IMR-90 (cell line): Measurements from ENCODE around the gene ASF1A. TPM values are rescaled to one million over a fixed set of nuclear protein-coding genes. Genes with fewer than 3 reads are reported as not detected.

ENCODE experiments used
- ATAC-seq: fragments of 200-7000 bp; cut with Tn5 transposase; 2 replicates; pipeline ENCODE4 v1.9.1; 2020; ENCODE audit warnings: low read depth, mild to moderate bottlenecking, moderate library complexity
- BruUV-seq: library from RNA; stranded (reverse); fragments of 400-500 nt; replicated peaks from 2 replicates; lab custom pipeline; 2021; lab: Mats Ljungman, UMichigan
- CTCF ChIA-PET: fragments of 300-600 bp; formaldehyde crosslinking; extraction: SDS; loops from one replicate; lab custom pipeline; 2021; ENCODE audit warnings: antibody characterized with exemption; lab: Yijun Ruan, JAX
- POLR2A ChIA-PET: fragments of 300-600 bp; sonication (Branson Sonifier 250); formaldehyde crosslinking; loops from one replicate; lab custom pipeline; 2022; ENCODE audit warnings: antibody characterized with exemption; ENCODE audit not compliant: unreplicated experiment; lab: Charles Lee
- DNase-seq: peaks from one replicate; pipeline ENCODE4 v3.0.0; 2013
- H2AFZ ChIP-seq: replicated peaks from 2 replicates; pipeline ENCODE3; 2013; ENCODE audit warnings: low read length, mild to moderate bottlenecking; ENCODE audit not compliant: poor library complexity
- H2AK5ac ChIP-seq: 2 replicates; pipeline ENCODE4 v1.6.1; 2013; ENCODE audit warnings: low read depth, low read length, inconsistent platforms
- H2AK9ac ChIP-seq: replicated peaks from 2 replicates; pipeline ENCODE3; 2013; ENCODE audit warnings: mild to moderate bottlenecking, low read depth, low read length, moderate library complexity; ENCODE audit not compliant: poor library complexity
- H2BK120ac ChIP-seq: 2 replicates; pipeline ENCODE4 v1.6.1; 2013; ENCODE audit warnings: low read depth, low read length, inconsistent platforms
- H2BK15ac ChIP-seq: 3 replicates; pipeline ENCODE4 v1.6.1; 2013; ENCODE audit warnings: low read depth, low read length, inconsistent platforms
- H2BK20ac ChIP-seq: 2 replicates; pipeline ENCODE4 v1.6.1; 2013; ENCODE audit warnings: low read depth, mild to moderate bottlenecking, inconsistent platforms, low read length, moderate library complexity
- H2BK5ac ChIP-seq: 2 replicates; pipeline ENCODE4 v1.6.1; 2013; ENCODE audit warnings: mild to moderate bottlenecking, low read depth, low read length, inconsistent platforms; ENCODE audit not compliant: poor library complexity, severe bottlenecking
- H3K14ac ChIP-seq: replicated peaks from 2 replicates; pipeline ENCODE4 v1.6.1; 2013; ENCODE audit warnings: low read depth, low read length, inconsistent platforms
- H3K18ac ChIP-seq: 2 replicates; pipeline ENCODE4 v1.6.1; 2013; ENCODE audit warnings: low read depth, low read length, control low read depth
- H3K23ac ChIP-seq: 2 replicates; pipeline ENCODE4 v1.6.1; 2013; ENCODE audit warnings: low read depth, low read length, inconsistent platforms
- H3K27ac ChIP-seq: 2 replicates; pipeline ENCODE4 v1.5.1; 2013; ENCODE audit warnings: mild to moderate bottlenecking, control low read depth, low read length; ENCODE audit not compliant: insufficient read depth
- H3K27me3 ChIP-seq: 2 replicates; pipeline ENCODE4 v1.6.1; 2013; ENCODE audit warnings: low read length; ENCODE audit not compliant: control insufficient read depth, insufficient read depth
- H3K36me3 ChIP-seq: 2 replicates; pipeline ENCODE4 v1.6.1; 2013; ENCODE audit warnings: low read length, mixed read lengths; ENCODE audit not compliant: control insufficient read depth, insufficient read depth
- H3K4ac ChIP-seq: 2 replicates; pipeline ENCODE4 v1.6.1; 2013; ENCODE audit warnings: low read depth, low read length, inconsistent platforms
- H3K4me1 ChIP-seq: 2 replicates; pipeline ENCODE4 v1.6.1; 2013; ENCODE audit warnings: low read length, mixed read lengths; ENCODE audit not compliant: control insufficient read depth, insufficient read depth
- H3K4me2 ChIP-seq: 2 replicates; pipeline ENCODE4 v1.6.1; 2013; ENCODE audit warnings: low read depth, mild to moderate bottlenecking, control low read depth, low read length, moderate library complexity
- H3K4me3 ChIP-seq: 2 replicates; pipeline ENCODE4 v1.5.1; 2013; ENCODE audit warnings: low read depth, mild to moderate bottlenecking, control low read depth, low read length, moderate library complexity; ENCODE audit not compliant: insufficient read depth
- H3K56ac ChIP-seq: 2 replicates; pipeline ENCODE4 v1.6.1; 2013; ENCODE audit warnings: low read length, inconsistent platforms; ENCODE audit not compliant: insufficient read depth; ENCODE audit errors: extremely low read depth
- H3K79me1 ChIP-seq, 2 experiments: 2 replicates each; pipeline ENCODE4 v1.6.1; 2013; ENCODE audit warnings: low read length in 2 of 2, inconsistent platforms in 1 of 2, low read depth in 1 of 2
- H3K9ac ChIP-seq: 2 replicates; pipeline ENCODE4 v1.6.1; 2013; ENCODE audit warnings: low read depth, low read length, control low read depth
- H3K9me1 ChIP-seq: 2 replicates; pipeline ENCODE4 v1.6.1; 2013; ENCODE audit warnings: low read length, inconsistent platforms; ENCODE audit not compliant: insufficient read depth
- H3K9me3 ChIP-seq: 2 replicates; pipeline ENCODE4 v1.6.1; 2013; ENCODE audit warnings: low read length; ENCODE audit not compliant: control insufficient read depth, insufficient read depth
- H4K20me1 ChIP-seq: 2 replicates; pipeline ENCODE4 v1.6.1; 2013; ENCODE audit warnings: low read length, inconsistent platforms; ENCODE audit not compliant: insufficient read depth
- H4K5ac ChIP-seq: 2 replicates; pipeline ENCODE4 v1.6.1; 2013; ENCODE audit warnings: mild to moderate bottlenecking, low read depth, low read length, control low read depth
- H4K8ac ChIP-seq, 2 experiments: 2 replicates each; pipeline ENCODE4 v1.6.1; 2013; ENCODE audit warnings: low read depth in 2 of 2, low read length in 2 of 2, control low read depth in 1 of 2, inconsistent platforms in 1 of 2
- H4K91ac ChIP-seq: 2 replicates; pipeline ENCODE4 v1.6.1; 2013; ENCODE audit warnings: low read depth, low read length, inconsistent platforms; ENCODE audit not compliant: insufficient read depth
- CTCF ChIP-seq: conservative IDR thresholded peaks from 2 replicates; pipeline ENCODE4 v1.5.1; 2012; ENCODE audit warnings: mild to moderate bottlenecking, low read depth, low read length, improper control_type of control experiment
- RAD21 ChIP-seq: IDR thresholded peaks from 2 replicates; pipeline ENCODE4 v1.6.1; 2012; ENCODE audit warnings: low read length, improper control_type of control experiment
- SMC3 ChIP-seq: fragments of 150-350 bp; IDR thresholded peaks from 2 replicates; pipeline ENCODE4 v1.6.1; 2016; ENCODE audit warnings: low read depth, mild to moderate bottlenecking, antibody characterized with exemption, low read length, moderate library complexity
- WGBS, 2 experiments: methylation state at CpG; one replicate each; pipeline versions ENCODE4 v1.1.5 to v1.1.7; 2013; ENCODE audit warnings: missing lambda C conversion rate in 2 of 2; ENCODE audit not compliant: insufficient read length in 1 of 2; ENCODE audit errors: extremely low coverage in 2 of 2; 5-methylcytosine and 5-hydroxymethylcytosine counted together
- dilution Hi-C: fragments of 300-500 bp; cut with HindIII; formaldehyde crosslinking; loops from one replicate; pipeline ENCODE4 v1.14.3; 2018; ENCODE audit warnings: low sequenced_read_pairs; ENCODE audit not compliant: unreplicated experiment
- in situ Hi-C: fragments of 300-500 bp; cut with MboI; formaldehyde crosslinking; loops from 3 replicates; pipeline ENCODE4 v1.14.3; 2019; ENCODE audit warnings: low sequenced_read_pairs, inconsistent platforms, mixed read lengths
- intact Hi-C: fragments of 100-400 bp; cut with micrococcal nuclease; formaldehyde crosslinking; loops from 2 replicates; pipeline ENCODE4 v1.10.0; 2022
- polyA plus RNA-seq, 3 experiments: library from polyadenylated mRNA; depleted of rRNA; stranded (reverse); fragments of >200 nt; gene quantifications; 2 replicates each; pipeline ENCODE4 v1.2.3, GENCODE V29; 2012; ENCODE audit warnings: low replicate concordance in 1 of 3
- total RNA-seq: library from RNA; depleted of rRNA; stranded (reverse); fragments of >200 nt; gene quantifications from 2 replicates; pipeline ENCODE4 v1.2.3, GENCODE V29; 2012

Gene ASF1A
- total and polyA plus RNA-seq, 2 of the 4 experiments (the other 2 are of a cell fraction), result 10.1 to 11.1 TPM

GRCh38 chr6:118895859-118896258 is 1.9 kb downstream of the ASF1A start:
- no peak overlapping the region for H4K91ac ChIP-seq
- no peak overlapping the region for H2AK5ac ChIP-seq
- H3K36me3 ChIP-seq, result peaks cover 3% of the 10 kb centered on the region; the same call in 1 of the 2 replicates
- peak overlapping the region; percentile 92 for H2BK5ac ChIP-seq
- H2BK20ac ChIP-seq, result no peak overlapping the region
- H3K79me1 ChIP-seq, result peaks cover 34 to 53% of the 10 kb centered on the region in 2 experiments
- H4K8ac ChIP-seq, result no peak overlapping the region; a peak in 1 of 4 replicates
- no peak overlapping the region for H3K18ac ChIP-seq
- H3K23ac ChIP-seq, result no peak overlapping the region
- H3K4me1 ChIP-seq, result peaks cover 2% of the 10 kb centered on the region; the same call in 1 of the 2 replicates
- no peak overlapping the region for H3K14ac ChIP-seq
- H3K9ac ChIP-seq, result no peak overlapping the region; the same call in 1 of the 2 replicates
- no peak overlapping the region for H3K4ac ChIP-seq
- in situ Hi-C loops (no loop called here), intact Hi-C loops (loop anchor here (5.0 to 10.0 kb wide), 2 partner anchors 341 to 614 kb away; no protein-coding TSS in a partner anchor), dilution Hi-C loops (no loop called here)
- H2BK15ac ChIP-seq, result no peak overlapping the region
- no peaks in the 10 kb centered on the region for H3K27me3 ChIP-seq
- no peak for ATAC-seq
- peaks cover 5% of the 10 kb centered on the region; the same call in 1 of the 2 replicates for H3K9me1 ChIP-seq
- no peak overlapping the region for H4K5ac ChIP-seq
- H2AFZ ChIP-seq, result no peak overlapping the region
- no CpG with 5 or more reads among the region's 2 CpGs for WGBS, 2 experiments
- ChIA-PET CTCF (interaction anchor here (0.6 to 1.4 kb wide), 6 partner anchors 13 to 676 kb away, joined by 3 to 8 read pairs (median 4); no protein-coding TSS in a partner anchor), POLR2A (no interaction called here)
- no peak overlapping the region for H2BK120ac ChIP-seq
- no peaks in the 10 kb centered on the region for H3K9me3 ChIP-seq
- no peak overlapping the region; the same call in 1 of the 2 replicates for H3K4me2 ChIP-seq
- no peak overlapping the region for H3K27ac ChIP-seq
- BruUV-seq, result no TSS peak
- 0 out of 2 replicates have a peak overlapping the region, but pooled peaks have one; percentile 79 for H3K4me3 ChIP-seq
- H4K20me1 ChIP-seq, result no peaks in the 10 kb centered on the region
- TF ChIP-seq CTCF (no peak), SMC3 (no peak), RAD21 (no peak)
- DNase-seq, result no peak
- no peak overlapping the region for H3K56ac ChIP-seq
- no peak overlapping the region for H2AK9ac ChIP-seq
